HEK293 (cell line): ENCODE results near the gene UFC1.

ENCODE experiments used
- GLI4 ChIP-seq: fragments of 450-650 bp; formaldehyde crosslinking; IDR thresholded peaks from 2 replicates; pipeline ENCODE4 v1.5.1; 2016; ENCODE audit warnings: missing biosample characterization, missing genetic modification characterization
- KLF16 ChIP-seq: fragments of 450-650 bp; formaldehyde crosslinking; IDR thresholded peaks from 2 replicates; pipeline ENCODE4 v1.5.1; 2017; ENCODE audit warnings: missing biosample characterization, missing genetic modification characterization
- MEIS1 ChIP-seq: sonication (generic); formaldehyde crosslinking; IDR thresholded peaks from 2 replicates; pipeline ENCODE4 v1.8.1; 2022; ENCODE audit warnings: missing genetic modification reagents, mild to moderate bottlenecking, borderline replicate concordance
- WT1 ChIP-seq: fragments of 450-650 bp; formaldehyde crosslinking; IDR thresholded peaks from 2 replicates; pipeline ENCODE4 v1.5.1; 2016; ENCODE audit warnings: missing biosample characterization, missing genetic modification characterization
- ZBTB21 ChIP-seq: fragments of 450-650 bp; formaldehyde crosslinking; IDR thresholded peaks from 2 replicates; pipeline ENCODE4 v1.5.1; 2017; ENCODE audit warnings: missing biosample characterization, missing genetic modification characterization
- ZBTB7A ChIP-seq: fragments of 450-650 bp; formaldehyde crosslinking; IDR thresholded peaks from 2 replicates; pipeline ENCODE4 v1.5.1; 2016; ENCODE audit warnings: low read depth, missing biosample characterization, missing genetic modification characterization
- ZEB2 ChIP-seq: fragments of 450-650 bp; formaldehyde crosslinking; IDR thresholded peaks from 2 replicates; pipeline ENCODE4 v1.5.1; 2016; ENCODE audit warnings: missing biosample characterization, missing genetic modification characterization
- ZNF155 ChIP-seq: fragments of 450-650 bp; formaldehyde crosslinking; IDR thresholded peaks from 2 replicates; pipeline ENCODE4 v1.5.1; 2016; ENCODE audit warnings: missing biosample characterization, missing genetic modification characterization
- ZNF274 ChIP-seq, 2 experiments: fragments of 200-500 bp in 1 of 2; fragments of 450-650 bp in 1 of 2; sonication (Bioruptor generic) in 1 of 2; formaldehyde crosslinking in 1 of 2; IDR thresholded peaks; 2 replicates each; pipeline versions ENCODE4 v1.5.1 to v1.6.1; 2014 to 2016; ENCODE audit warnings: borderline replicate concordance in 1 of 2, inconsistent platforms in 1 of 2, low read length in 1 of 2, missing biosample characterization in 1 of 2, missing genetic modification characterization in 1 of 2
- ZNF423 ChIP-seq: fragments of 450-650 bp; formaldehyde crosslinking; IDR thresholded peaks from 2 replicates; pipeline ENCODE4 v1.5.1; 2016; ENCODE audit warnings: missing biosample characterization, missing genetic modification characterization
- ZNF501 ChIP-seq: fragments of 450-650 bp; formaldehyde crosslinking; IDR thresholded peaks from 2 replicates; pipeline ENCODE4 v1.5.1; 2016; ENCODE audit warnings: missing biosample characterization, missing genetic modification characterization
- ZNF521 ChIP-seq: fragments of 450-650 bp; formaldehyde crosslinking; IDR thresholded peaks from 2 replicates; pipeline ENCODE4 v1.5.1; 2017; ENCODE audit warnings: missing biosample characterization, mild to moderate bottlenecking, missing genetic modification characterization
- ZNF596 ChIP-seq: fragments of 450-650 bp; IDR thresholded peaks from 2 replicates; pipeline ENCODE4 v1.5.0; 2018; ENCODE audit warnings: missing biosample characterization, mild to moderate bottlenecking, missing genetic modification characterization, moderate library complexity
- ZSCAN30 ChIP-seq: fragments of 450-650 bp; IDR thresholded peaks from 2 replicates; pipeline ENCODE4 v1.5.1; 2018; ENCODE audit warnings: missing biosample characterization, mild to moderate bottlenecking, missing genetic modification characterization, moderate library complexity
- TF ChIP-seq, protein P1 (sequence below): fragments of 450-650 bp; formaldehyde crosslinking; IDR thresholded peaks from 2 replicates; pipeline ENCODE4 v1.5.1; 2016; ENCODE audit warnings: missing biosample characterization, missing genetic modification characterization
- TF ChIP-seq, protein P2 (sequence below): fragments of 450-650 bp; formaldehyde crosslinking; IDR thresholded peaks from 2 replicates; pipeline ENCODE4 v1.5.1; 2016; ENCODE audit warnings: missing biosample characterization, missing genetic modification characterization
- TF ChIP-seq, protein P3 (sequence below): fragments of 450-650 bp; formaldehyde crosslinking; IDR thresholded peaks from 2 replicates; pipeline ENCODE4 v1.5.1; 2016; ENCODE audit warnings: missing biosample characterization, missing genetic modification characterization
- TF ChIP-seq, protein P4 (sequence below): fragments of 450-650 bp; formaldehyde crosslinking; IDR thresholded peaks from 2 replicates; pipeline ENCODE4 v1.5.1; 2016; ENCODE audit warnings: missing biosample characterization, missing genetic modification characterization, borderline replicate concordance
- TF ChIP-seq, protein P5 (sequence below): fragments of 450-650 bp; formaldehyde crosslinking; IDR thresholded peaks from 2 replicates; pipeline ENCODE4 v1.5.1; 2016; ENCODE audit warnings: missing biosample characterization, missing genetic modification characterization

The UFC1 gene

DNA sequence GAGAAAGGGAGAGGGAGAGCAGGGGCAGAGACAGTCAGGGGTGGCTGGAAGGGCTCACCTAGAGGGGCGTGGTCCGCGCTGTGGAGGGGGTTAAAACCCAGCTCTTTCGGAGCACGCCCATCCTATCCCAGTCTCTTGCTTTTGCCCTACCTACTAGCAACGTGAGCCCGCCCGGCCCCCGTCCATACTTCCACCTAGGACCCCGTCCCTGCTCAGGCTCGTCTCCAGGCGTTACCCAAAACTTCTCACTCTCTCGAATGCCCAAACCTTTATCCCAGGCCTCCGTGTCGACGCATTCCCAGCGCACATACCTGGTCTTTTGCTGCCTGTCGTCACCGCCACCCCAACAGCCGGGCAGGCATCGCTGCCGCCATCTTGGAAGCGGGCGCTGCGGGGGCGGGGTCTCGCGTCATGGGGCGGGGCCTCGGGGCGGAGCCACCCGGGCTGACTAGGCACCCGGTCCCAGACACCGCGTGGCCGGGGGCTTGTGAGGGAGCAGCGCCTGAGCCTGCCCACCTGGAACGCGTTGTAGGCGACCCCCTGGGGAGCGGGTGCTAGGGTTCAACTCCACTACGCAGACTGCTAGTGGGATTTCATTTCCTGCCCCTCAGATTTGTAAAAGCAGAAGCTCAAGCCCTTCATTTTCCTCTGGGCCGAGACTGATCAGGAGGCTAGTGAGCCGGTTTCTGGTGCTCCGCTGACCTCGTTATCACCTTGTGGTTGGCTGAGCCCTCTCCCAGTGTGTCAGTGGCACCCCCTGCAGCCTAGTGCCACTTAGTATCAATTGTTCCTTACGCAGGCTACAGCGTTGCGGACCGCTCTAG is 23.5 kb downstream of the UFC1 start, which contains the start of gene B4GALT3 (continued):
- TF ChIP-seq, protein P1, sequence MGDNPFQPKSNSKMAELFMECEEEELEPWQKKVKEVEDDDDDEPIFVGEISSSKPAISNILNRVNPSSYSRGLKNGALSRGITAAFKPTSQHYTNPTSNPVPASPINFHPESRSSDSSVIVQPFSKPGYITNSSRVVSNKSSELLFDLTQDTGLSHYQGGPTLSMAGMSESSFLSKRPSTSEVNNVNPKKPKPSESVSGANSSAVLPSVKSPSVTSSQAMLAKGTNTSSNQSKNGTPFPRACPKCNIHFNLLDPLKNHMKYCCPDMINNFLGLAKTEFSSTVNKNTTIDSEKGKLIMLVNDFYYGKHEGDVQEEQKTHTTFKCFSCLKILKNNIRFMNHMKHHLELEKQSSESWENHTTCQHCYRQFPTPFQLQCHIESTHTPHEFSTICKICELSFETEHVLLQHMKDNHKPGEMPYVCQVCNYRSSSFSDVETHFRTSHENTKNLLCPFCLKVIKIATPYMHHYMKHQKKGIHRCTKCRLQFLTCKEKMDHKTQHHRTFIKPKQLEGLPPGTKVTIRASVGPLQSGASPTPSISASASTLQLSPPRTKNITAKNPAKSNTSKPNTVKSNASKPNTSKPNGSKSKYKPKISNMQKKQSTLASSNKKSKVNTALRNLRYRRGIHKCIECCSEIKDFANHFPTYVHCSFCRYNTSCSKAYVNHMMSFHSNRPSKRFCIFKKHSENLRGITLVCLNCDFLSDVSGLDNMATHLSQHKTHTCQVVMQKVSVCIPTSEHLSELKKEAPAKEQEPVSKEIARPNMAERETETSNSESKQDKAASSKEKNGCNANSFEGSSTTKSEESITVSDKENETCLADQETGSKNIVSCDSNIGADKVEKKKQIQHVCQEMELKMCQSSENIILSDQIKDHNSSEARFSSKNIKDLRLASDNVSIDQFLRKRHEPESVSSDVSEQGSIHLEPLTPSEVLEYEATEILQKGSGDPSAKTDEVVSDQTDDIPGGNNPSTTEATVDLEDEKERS = no peak
- TF ChIP-seq ZSCAN30 (tag by site-specific recombination) (peak; percentile 44; the same call in 1 of the 2 replicates), ZEB2 (tag by site-specific recombination) (peak; percentile 84), ZNF521 (tag by site-specific recombination) (no peak), ZBTB7A (peak; percentile 12; the same call in 1 of the 2 replicates), WT1 (tag by site-specific recombination) (peak; percentile 40; the same call in 1 of the 2 replicates), ZNF423 (peak; percentile 99), ZNF501 (tag by site-specific recombination) (peak; percentile 97), ZNF596 (peak; percentile 41; the same call in 1 of the 2 replicates), MEIS1 (CRISPR knock-in tag) (no peak), ZNF155 (tag by site-specific recombination) (no peak), GLI4 (no peak), ZBTB21 (tag by site-specific recombination) (no peak; the same call in 1 of the 2 replicates), ZNF274 (IDR thresholded peaks at IDR 0.05; ENCODE audit: low read length) (no peak), ZNF274 (tag by site-specific recombination; IDR thresholded peaks at IDR 0.05; ENCODE audit: borderline replicate concordance) (no peak), KLF16 (peak; percentile 96)
- TF ChIP-seq, protein P2, sequence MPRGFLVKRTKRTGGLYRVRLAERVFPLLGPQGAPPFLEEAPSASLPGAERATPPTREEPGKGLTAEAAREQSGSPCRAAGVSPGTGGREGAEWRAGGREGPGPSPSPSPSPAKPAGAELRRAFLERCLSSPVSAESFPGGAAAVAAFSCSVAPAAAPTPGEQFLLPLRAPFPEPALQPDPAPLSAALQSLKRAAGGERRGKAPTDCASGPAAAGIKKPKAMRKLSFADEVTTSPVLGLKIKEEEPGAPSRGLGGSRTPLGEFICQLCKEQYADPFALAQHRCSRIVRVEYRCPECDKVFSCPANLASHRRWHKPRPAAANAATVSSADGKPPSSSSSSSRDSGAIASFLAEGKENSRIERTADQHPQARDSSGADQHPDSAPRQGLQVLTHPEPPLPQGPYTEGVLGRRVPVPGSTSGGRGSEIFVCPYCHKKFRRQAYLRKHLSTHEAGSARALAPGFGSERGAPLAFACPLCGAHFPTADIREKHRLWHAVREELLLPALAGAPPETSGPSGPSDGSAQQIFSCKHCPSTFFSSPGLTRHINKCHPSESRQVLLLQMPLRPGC (tag by site-specific recombination) = peak; percentile 23; the same call in 1 of the 2 replicates
- TF ChIP-seq, protein P3, sequence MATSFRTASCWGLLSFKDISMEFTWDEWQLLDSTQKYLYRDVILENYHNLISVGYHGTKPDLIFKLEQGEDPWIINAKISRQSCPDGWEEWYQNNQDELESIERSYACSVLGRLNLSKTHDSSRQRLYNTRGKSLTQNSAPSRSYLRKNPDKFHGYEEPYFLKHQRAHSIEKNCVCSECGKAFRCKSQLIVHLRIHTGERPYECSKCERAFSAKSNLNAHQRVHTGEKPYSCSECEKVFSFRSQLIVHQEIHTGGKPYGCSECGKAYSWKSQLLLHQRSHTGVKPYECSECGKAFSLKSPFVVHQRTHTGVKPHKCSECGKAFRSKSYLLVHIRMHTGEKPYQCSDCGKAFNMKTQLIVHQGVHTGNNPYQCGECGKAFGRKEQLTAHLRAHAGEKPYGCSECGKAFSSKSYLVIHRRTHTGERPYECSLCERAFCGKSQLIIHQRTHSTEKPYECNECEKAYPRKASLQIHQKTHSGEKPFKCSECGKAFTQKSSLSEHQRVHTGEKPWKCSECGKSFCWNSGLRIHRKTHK (tag by site-specific recombination) = no peak
- TF ChIP-seq, protein P4, sequence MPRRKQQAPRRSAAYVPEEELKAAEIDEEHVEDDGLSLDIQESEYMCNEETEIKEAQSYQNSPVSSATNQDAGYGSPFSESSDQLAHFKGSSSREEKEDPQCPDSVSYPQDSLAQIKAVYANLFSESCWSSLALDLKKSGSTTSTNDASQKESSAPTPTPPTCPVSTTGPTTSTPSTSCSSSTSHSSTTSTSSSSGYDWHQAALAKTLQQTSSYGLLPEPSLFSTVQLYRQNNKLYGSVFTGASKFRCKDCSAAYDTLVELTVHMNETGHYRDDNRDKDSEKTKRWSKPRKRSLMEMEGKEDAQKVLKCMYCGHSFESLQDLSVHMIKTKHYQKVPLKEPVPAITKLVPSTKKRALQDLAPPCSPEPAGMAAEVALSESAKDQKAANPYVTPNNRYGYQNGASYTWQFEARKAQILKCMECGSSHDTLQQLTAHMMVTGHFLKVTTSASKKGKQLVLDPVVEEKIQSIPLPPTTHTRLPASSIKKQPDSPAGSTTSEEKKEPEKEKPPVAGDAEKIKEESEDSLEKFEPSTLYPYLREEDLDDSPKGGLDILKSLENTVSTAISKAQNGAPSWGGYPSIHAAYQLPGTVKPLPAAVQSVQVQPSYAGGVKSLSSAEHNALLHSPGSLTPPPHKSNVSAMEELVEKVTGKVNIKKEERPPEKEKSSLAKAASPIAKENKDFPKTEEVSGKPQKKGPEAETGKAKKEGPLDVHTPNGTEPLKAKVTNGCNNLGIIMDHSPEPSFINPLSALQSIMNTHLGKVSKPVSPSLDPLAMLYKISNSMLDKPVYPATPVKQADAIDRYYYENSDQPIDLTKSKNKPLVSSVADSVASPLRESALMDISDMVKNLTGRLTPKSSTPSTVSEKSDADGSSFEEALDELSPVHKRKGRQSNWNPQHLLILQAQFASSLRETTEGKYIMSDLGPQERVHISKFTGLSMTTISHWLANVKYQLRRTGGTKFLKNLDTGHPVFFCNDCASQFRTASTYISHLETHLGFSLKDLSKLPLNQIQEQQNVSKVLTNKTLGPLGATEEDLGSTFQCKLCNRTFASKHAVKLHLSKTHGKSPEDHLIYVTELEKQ = 0 out of 2 replicates have a peak, but pooled peaks have one; percentile 6
- TF ChIP-seq, protein P5, sequence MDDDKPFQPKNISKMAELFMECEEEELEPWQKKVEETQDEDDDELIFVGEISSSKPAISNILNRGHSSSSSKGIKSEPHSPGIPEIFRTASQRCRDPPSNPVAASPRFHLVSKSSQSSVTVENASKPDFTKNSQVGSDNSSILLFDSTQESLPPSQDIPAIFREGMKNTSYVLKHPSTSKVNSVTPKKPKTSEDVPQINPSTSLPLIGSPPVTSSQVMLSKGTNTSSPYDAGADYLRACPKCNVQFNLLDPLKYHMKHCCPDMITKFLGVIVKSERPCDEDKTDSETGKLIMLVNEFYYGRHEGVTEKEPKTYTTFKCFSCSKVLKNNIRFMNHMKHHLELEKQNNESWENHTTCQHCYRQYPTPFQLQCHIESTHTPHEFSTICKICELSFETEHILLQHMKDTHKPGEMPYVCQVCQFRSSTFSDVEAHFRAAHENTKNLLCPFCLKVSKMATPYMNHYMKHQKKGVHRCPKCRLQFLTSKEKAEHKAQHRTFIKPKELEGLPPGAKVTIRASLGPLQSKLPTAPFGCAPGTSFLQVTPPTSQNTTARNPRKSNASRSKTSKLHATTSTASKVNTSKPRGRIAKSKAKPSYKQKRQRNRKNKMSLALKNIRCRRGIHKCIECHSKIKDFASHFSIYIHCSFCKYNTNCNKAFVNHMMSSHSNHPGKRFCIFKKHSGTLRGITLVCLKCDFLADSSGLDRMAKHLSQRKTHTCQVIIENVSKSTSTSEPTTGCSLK (tag by site-specific recombination) = no peak
